Nephron (organoid): ENCODE measurements around the gene CAP2.

Experiments used
- H3K27ac Mint-ChIP-seq, 3 experiments: 2 replicates each; pipeline ENCODE4 v1.8.0; 2020; ENCODE audit warnings: mixed read lengths in 3 of 3, mild to moderate bottlenecking in 2 of 3, moderate library complexity in 1 of 3
- H3K27me3 Mint-ChIP-seq: 2 replicates; pipeline ENCODE4 v1.8.0; 2021; ENCODE audit warnings: low read depth, mild to moderate bottlenecking, moderate library complexity, mixed read lengths
- H3K36me3 Mint-ChIP-seq: 2 replicates; pipeline ENCODE4 v1.8.0; 2020; ENCODE audit warnings: low read depth, mixed read lengths
- H3K4me1 Mint-ChIP-seq: 2 replicates; pipeline ENCODE4 v1.8.0; 2020; ENCODE audit warnings: mixed read lengths
- H3K4me3 Mint-ChIP-seq, 3 experiments: 2 replicates each; pipeline ENCODE4 v1.8.0; 2020; ENCODE audit warnings: mild to moderate bottlenecking in 3 of 3, mixed read lengths in 3 of 3, moderate library complexity in 2 of 3
- H3K9me3 Mint-ChIP-seq: 2 replicates; pipeline ENCODE4 v1.8.0; 2020; ENCODE audit warnings: mixed read lengths
- CTCF ChIP-seq, 3 experiments: fragments of 200-600 bp; sonication (generic); IDR thresholded peaks; one replicate each; pipeline ENCODE4 v1.5.0; 2021; ENCODE audit warnings: antibody characterized with exemption in 3 of 3; ENCODE audit not compliant: unreplicated experiment in 3 of 3

The CAP2 gene

GRCh38 chr6:17456711-17457110, 63.3 kb downstream of the CAP2 start:
- Mint-ChIP-seq H3K36me3 (peaks cover 11% of the 10 kb centered on the region), H3K27me3 (peaks cover 11% of the 10 kb centered on the region), H3K4me1 (peaks cover 51% of the 10 kb centered on the region), H3K27ac (peak overlapping the region in 1 of 3 experiments; percentile 42), H3K9me3 (peaks cover 2% of the 10 kb centered on the region), H3K4me3 (no peak overlapping the region)
- TF ChIP-seq CTCF (IDR thresholded peaks at IDR 0.05; ENCODE audit: unreplicated experiment in 3 of 3): no peak

DNA sequence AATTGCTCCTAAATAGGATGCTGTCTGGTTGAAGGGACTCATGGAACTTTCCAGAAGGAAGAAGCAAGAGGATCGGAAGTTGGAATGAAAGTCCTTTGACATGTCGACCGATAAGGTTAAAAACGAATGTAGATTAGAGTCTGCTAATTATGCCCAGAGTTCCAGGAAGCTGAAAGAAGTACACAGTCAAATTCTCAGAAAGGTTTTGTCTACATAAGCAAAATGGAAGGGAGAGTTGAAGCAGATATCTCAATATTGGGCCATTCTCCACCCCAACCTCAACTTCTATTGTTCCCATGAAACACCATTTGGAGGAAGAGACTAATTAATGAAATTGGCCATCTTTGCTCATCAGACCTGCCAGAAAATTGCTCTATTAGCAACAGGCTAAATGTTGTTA, 64.0 kb downstream of the CAP2 start:
- TF ChIP-seq CTCF (IDR thresholded peaks at IDR 0.05; ENCODE audit: unreplicated experiment in 3 of 3): no peak
- Mint-ChIP-seq H3K27ac (peak overlapping the region in 1 of 3 experiments; percentile 42), H3K4me1 (peaks cover 46% of the 10 kb centered on the region), H3K4me3 (no peak overlapping the region), H3K36me3 (peaks cover 11% of the 10 kb centered on the region), H3K9me3 (peaks cover 2% of the 10 kb centered on the region), H3K27me3 (peaks cover 8% of the 10 kb centered on the region)

- H3K27me3 Mint-ChIP-seq: peaks cover 2% of the 10 kb centered on the region
- peaks cover 2% of the 10 kb centered on the region for H3K9me3 Mint-ChIP-seq
- no peak overlapping the region for H3K4me3 Mint-ChIP-seq
- TF ChIP-seq CTCF (IDR thresholded peaks at IDR 0.05; ENCODE audit: unreplicated experiment in 3 of 3): no peak
- peaks cover 41% of the 10 kb centered on the region for H3K4me1 Mint-ChIP-seq
- H3K27ac Mint-ChIP-seq: no peak overlapping the region
- H3K36me3 Mint-ChIP-seq: peaks cover 11% of the 10 kb centered on the region
These were observed 64.6 kb downstream of the CAP2 start for GRCh38 chr6:17457956-17458355.

DNA sequence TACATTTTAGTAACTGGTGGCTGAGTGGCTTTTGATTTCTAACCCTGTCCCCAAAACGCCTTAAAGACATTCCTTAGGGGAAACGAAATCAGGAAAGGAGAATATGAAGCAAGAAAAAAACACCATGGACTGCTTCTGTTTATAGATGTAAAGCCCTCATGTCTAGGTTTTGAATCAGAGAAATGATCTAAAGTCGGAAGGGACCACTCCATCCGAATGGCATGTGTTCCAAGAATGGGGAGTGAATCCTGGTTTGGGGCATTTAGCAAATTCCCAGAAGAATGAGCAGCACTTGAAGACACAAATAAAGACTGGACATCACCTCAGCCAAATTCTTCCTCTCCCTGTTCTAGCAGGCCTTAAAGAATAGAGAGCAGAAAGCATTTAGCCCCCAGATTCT, 65.6 kb downstream of the CAP2 start:
- Mint-ChIP-seq H3K9me3 (peaks cover 2% of the 10 kb centered on the region), H3K36me3 (peaks cover 14% of the 10 kb centered on the region), H3K4me3 (no peak overlapping the region), H3K27me3 (no peaks in the 10 kb centered on the region), H3K27ac (no peak overlapping the region), H3K4me1 (peaks cover 35% of the 10 kb centered on the region)
- no peak for TF ChIP-seq CTCF (IDR thresholded peaks at IDR 0.05; ENCODE audit: unreplicated experiment in 3 of 3)

DNA sequence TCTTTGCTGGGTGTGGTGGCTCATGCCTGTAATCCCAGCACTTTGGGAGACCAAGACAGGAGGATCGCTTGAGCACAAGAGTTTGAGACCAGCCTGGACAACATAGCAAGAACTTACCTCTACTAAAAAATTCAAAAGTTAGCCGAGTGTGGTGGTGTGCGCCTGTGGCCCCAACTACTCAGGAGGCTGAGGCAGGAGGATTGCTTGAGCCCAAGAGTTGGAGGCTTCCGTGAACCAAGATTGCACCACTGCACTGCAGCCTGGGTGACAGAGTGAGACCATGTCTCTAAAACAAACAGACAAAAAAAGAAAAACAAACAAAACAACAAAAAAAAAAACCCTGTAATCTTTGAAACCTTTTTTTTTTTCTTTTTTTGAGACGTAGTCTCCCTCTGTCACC, 67.5 kb downstream of the CAP2 start:
- no peak overlapping the region for H3K4me3 Mint-ChIP-seq
- no peaks in the 10 kb centered on the region for H3K27me3 Mint-ChIP-seq
- H3K9me3 Mint-ChIP-seq: no peaks in the 10 kb centered on the region
- peaks cover 20% of the 10 kb centered on the region for H3K4me1 Mint-ChIP-seq
- H3K36me3 Mint-ChIP-seq: peaks cover 9% of the 10 kb centered on the region
- no peak overlapping the region for H3K27ac Mint-ChIP-seq
- TF ChIP-seq CTCF (IDR thresholded peaks at IDR 0.05; ENCODE audit: unreplicated experiment in 3 of 3): no peak

GRCh38 chr6:17466147-17466546, 72.8 kb downstream of the CAP2 start:
- Mint-ChIP-seq H3K4me1 (peaks cover 31% of the 10 kb centered on the region), H3K4me3 (no peak overlapping the region), H3K36me3 (peaks cover 26% of the 10 kb centered on the region), H3K9me3 (no peaks in the 10 kb centered on the region), H3K27ac (no peak overlapping the region), H3K27me3 (no peaks in the 10 kb centered on the region)
- TF ChIP-seq CTCF (IDR thresholded peaks at IDR 0.05; ENCODE audit: unreplicated experiment in 3 of 3): no peak
